Measurements from ENCODE around the gene EOLA2.
"Not testable (repeated sequence)": the region's sequence is repeated elsewhere in the genome, so short reads cannot be mapped to it uniquely, and the experiment has no call there.

The EOLA2 gene

GRCh38 chrX:149932150-149932549 is 6.1 kb downstream of the EOLA2 start:
- DNase-seq, result not testable (repeated sequence)

GRCh38 chrX:149931355-149931754 is 6.9 kb downstream of the EOLA2 start:
- DNase-seq, result not testable (repeated sequence)

GRCh38 chrX:149929400-149929799 is 8.9 kb downstream of the EOLA2 start, which contains the start of gene HSFX4:
Gene HSFX4 (plus strand): TSS chrX:149929573. CDS start chrX:149929645, 72 bp downstream.
- not testable (repeated sequence) for DNase-seq

- DNase-seq, result not testable (repeated sequence)
Observed at GRCh38 chrX:149928635-149929034, 9.7 kb downstream of the EOLA2 start.

GRCh38 chrX:149927964-149928258 is 10.4 kb downstream of the EOLA2 start:
- DNase-seq, result not testable (repeated sequence)

- not testable (repeated sequence) for DNase-seq
Observed at GRCh38 chrX:149927245-149927963, 10.9 kb downstream of the EOLA2 start.

- DNase-seq, result not testable (repeated sequence)
Observed at GRCh38 chrX:149924434-149924833, 13.9 kb downstream of the EOLA2 start.

- DNase-seq, result not testable (repeated sequence)
Observed at GRCh38 chrX:149923836-149924235, 14.5 kb downstream of the EOLA2 start.

GRCh38 chrX:149916745-149917392 is 21.4 kb downstream of the EOLA2 start:
- no peak for DNase-seq

GRCh38 chrX:149910178-149910695 is 28.1 kb downstream of the EOLA2 start:
- DNase-seq, result no peak

GRCh38 chrX:149909324-149910177 is 28.7 kb downstream of the EOLA2 start:
- no peak for DNase-seq

GRCh38 chrX:149908727-149909126 is 29.6 kb downstream of the EOLA2 start:
- DNase-seq, result no peak

- no peak for DNase-seq
Observed at GRCh38 chrX:149908308-149908707, 30.0 kb downstream of the EOLA2 start.

GRCh38 chrX:149903889-149904748 is 34.2 kb downstream of the EOLA2 start:
- no peak for DNase-seq

GRCh38 chrX:149898554-149898953 is 39.7 kb downstream of the EOLA2 start:
- DNase-seq, result no peak

GRCh38 chrX:149890828-149891227 is 47.5 kb downstream of the EOLA2 start:
- DNase-seq, result not testable (repeated sequence)
